H4 (cell line): Measurements from ENCODE around the gene PUDP. TPM values are rescaled to one million over a fixed set of nuclear protein-coding genes. Genes with fewer than 3 reads are reported as not detected.
"Not testable (repeated sequence)": the region's sequence is repeated elsewhere in the genome, so short reads cannot be mapped to it uniquely, and the experiment has no call there.

ENCODE experiments used
- DNase-seq: peaks from one replicate; pipeline ENCODE4 v3.0.0-alpha.2; 2015; ENCODE audit warnings: low spot score
- total RNA-seq: library from RNA; depleted of rRNA; stranded (reverse); fragments of >200 nt; shearing (Covaris generic); gene quantifications from 2 replicates; pipeline ENCODE4 v1.2.3, GENCODE V29; 2014; rRNA removed

PUDP gene
- 5.4 and 17.0 TPM in 2 replicates for total RNA-seq

DNA sequence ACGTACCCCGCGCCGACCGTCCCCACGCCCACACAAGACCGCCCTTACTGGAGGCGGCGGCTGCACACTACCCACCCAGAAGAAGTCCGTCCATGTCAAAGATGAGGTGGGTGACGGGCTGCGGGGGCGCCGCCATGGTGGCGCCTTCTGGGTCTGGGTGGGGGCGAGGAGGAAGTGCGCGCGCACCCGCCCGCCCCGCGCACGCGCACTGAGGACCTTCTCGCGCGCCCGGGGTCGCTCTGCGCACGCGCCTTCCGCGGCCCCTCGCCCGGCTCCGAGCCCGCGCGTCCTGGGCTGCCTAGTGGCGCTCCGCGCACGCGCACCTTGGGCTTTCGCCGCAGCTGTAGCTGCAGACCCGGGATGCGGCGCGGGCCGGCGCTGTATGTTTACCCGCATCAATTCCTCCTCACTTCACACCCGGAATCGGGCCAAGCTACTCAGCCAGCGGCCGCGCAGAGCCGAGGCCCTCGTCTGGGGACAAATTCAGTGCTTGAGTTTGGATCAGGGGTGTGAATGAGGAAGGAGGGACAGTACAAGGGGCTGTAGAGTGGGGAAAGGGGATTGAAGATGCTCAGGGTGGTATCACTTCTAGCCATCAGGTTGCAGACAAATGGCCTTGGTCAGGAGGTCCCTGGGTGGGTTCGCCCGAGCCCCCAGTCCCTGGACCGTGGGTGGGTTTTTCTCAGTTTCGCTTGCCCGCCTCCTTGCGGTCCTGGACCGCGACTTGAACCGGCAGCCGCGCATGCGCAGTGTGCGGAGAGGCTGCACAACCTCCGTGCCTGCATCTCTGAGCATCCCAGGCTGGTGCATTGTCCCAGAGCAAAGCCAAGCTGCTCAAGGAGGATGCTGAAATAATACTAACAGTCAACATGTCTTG, at the start of gene PUDP:
PUDP (minus strand) TSS at position 176 of the 877 bp plus-strand sequence; CDS start at position 136, 40 bp downstream.
- peak; percentile 78 for DNase-seq

DNA sequence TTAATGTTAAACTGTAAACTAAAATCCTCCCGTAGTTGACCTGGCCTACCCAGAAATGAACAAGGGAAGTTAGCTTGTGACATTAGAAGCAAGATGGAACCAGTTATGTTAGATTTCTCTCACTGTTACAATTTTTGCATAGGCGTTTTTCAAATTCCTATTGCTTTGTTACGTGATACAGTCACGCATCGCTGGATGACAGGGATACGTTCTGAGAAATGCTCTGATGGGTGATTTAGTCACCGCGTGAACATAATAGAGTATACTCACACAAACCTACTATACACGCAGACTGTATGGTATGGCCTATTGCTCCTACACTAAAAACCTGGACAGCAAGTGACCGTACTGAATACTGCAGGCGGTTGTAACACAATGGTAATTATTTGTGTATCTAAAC, 46.7 kb upstream of the PUDP start:
- no peak for DNase-seq

DNA sequence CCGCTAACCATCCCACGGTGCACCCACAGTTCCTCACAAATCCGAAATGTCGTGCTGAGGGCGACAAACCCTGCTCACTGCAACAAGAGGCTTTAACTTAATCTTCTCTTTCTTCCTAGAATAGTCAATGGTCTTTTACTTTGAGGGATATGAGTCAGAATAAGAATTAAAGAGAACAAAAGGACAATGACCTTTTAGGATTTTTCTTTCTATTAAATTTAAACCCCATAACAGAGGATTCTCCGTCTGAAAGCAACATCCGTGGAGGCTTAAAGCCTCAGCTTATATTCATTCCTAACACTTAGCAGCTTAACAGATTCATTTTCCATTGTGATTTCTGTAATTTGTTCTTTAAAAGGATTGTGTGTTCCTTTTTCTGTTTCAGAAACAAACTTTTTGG, 44.9 kb upstream of the PUDP start:
- no peak for DNase-seq

DNA sequence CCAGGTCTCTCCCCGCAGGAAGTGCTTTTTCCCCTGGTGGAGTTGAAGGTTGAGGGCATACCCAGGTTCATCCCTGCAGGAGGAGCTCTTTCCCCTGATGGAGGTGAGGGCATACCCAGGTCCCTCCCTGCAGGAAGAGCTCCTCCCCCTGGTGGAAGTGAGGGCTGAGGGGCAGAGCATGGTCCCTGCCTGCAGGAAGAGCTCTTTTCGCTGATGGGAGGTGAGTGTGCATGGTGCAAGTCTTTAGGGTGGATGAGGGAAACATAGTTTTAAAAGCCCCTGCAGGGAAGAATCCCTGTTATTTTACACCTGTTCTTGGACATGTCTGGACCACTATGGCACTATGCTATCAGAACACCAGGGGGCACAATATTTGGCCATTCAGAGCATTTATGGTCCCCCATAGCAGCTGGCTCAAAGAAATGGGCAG, 43.7 kb upstream of the PUDP start:
- no peak for DNase-seq

DNA sequence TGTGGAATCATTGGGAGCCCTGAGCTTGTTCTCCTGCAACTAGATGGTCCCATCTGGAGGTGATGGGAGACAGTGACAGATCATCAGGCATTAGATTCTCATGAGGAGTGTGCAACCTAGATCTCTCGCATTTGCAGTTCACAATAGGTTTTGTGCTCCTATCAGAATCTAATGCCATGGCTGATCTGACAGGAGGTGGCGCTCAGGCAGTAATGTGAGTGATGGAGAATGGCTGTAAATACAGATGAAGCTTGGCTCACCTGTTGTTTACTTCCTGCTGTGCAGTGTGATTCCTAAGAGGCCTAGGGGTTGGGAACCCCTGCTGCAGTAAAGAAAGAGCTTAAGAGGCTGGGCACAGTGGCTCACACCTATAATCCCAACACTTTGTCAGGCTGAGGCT, 42.2 kb upstream of the PUDP start:
- DNase-seq: no peak

DNA sequence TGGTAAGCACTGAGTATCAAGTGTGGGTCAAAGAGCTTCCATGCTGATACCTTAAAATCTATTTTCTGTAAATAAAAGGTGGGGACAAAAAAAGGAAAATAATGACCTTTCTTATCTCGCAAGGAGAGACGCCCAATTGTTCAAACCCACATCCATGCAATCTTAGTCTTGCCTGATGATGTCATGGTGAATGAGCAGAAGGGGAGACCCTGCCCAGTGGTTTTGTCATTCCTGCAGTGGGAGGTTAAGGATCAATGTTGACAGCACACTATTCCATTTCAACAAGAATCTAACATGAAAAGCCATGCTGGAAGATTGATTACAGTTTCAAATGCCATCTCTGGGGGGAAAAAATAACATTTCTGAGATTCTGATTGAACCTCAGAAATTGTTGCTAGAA, 40.7 kb upstream of the PUDP start:
- DNase-seq: no peak

DNA sequence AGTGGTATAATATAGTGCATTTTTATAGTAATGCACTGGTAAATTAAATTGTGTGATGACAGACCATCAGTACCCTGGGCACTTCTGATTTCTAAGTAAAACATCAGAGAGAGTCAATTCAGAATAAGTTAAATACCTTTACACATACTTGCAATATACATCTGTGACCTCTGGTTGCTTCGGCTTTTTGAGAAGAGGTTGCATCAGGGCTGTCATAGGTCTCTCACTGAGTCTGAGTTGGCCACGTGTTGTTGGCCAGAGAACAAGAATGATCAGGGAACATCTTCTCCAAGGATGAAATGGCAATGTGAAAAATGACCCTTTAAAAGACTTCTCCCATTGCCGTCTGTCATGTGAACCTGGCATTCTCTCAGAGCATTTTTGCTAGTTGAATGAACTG, 36.9 kb upstream of the PUDP start:
- no peak for DNase-seq

DNA sequence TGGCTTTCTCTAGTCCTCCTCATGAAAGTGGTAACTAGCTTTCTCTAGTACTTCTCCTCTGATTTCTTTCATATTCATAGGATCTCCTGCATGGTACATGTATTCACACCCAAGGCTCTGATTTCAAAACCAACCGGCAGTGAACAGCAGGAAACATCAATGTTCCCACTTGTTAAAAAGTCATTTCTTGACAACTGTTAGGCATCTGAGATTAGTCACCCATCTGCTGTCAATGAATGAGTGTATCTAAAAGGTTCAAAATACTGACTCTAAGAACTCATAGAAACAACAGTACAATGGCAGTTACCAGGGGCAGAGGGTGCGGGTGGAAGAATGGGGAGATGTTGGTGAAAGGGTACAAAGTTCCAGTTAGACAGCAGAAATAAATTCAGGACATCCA, 31.5 kb upstream of the PUDP start:
- DNase-seq: no peak

DNA sequence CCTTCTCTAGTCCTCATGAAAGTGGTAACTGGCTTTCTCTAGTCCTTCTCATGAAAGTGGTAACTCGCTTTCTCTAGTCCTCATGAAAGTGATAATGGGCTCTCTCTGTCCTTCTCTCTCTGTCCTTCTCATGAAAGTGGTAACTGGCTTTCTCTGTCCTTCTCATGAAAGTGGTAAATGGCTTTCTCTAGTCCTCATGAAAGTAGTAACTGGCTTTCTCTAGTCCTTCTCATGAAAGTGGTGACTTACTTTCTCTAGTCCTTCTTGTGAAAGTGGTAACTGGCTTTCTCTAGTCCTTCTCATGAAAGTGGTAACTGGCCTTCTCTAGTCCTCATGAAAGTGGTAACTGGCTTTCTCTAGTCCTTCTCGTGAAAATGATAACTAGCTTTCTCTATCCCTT, 30.9 kb upstream of the PUDP start:
- not testable (repeated sequence) for DNase-seq

DNA sequence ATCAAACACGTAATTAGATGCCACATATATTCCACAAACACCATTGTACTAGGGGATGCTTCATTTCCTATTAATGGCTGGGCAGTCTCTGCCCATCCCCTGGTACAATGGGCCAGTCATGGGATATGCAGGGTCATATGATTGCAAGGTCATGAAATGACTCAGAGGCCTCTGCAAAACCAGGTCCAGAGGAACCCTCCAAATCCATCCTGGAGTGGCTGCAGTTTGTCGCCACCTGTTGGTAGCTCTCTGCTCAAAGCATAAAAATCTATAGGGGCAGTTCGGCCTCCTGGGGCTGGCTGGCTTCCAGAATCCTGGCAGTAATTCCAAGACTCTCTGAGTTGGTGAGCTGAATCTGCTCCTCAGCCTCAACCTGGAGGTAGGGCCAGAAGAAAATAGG, 22.9 kb upstream of the PUDP start:
- DNase-seq: peak; percentile 14

DNA sequence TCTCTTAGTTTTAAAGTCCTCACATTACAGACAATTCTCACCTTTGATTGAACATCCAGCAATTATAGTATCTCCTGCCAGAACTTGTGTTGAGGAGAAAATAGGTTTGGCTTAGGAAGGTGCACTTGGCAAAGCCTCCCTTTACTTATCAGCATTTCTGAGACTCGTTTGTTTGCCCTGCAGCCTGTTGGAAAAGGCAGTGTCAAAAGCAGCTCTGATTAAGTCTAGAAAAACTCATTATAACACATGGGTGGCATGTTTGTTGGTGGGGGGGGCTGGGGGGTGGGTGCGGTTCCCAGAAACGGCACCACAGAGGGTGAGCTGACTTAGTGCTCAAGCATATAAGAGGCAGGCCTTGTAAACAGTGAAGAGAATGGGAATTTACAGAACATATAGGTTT, 21.7 kb upstream of the PUDP start:
- DNase-seq: no peak

DNA sequence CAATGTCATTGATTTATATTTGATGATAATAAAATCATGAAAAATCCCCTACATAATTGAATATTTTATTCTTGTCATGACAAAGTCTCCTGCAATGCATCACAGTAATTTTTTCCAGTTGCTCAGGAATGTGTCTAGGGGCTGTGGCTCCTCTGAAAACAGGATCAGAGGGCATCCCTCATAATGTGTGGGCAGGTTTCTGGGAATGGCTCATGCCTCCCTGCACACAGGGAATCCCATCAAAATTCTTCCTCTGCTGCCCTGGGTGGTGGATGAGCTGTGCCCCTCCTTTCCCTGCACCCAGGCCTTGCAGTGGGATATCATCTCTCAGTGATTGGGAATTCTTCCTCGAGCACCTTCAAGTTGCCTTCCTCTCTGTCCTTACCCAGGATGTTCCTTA, 20.4 kb upstream of the PUDP start:
- DNase-seq: no peak

DNA sequence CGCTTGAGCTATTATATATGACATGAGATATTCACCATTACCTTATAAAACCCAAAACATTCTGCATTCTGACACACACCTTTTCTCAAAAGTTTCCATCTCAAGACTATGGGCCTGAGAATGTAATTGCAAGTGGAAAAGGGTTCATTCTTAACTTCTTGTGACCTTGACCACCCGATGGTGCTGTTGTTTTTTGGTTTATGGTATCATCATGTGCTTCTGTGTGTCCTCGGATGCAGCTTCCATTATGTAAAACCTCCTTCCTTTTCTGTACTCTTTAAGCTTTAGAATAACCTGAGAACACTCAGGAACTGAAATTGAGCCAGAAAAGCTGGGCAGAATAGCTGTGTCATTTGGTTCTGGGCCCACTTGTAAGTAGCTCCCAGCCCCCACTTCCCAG, 16.2 kb upstream of the PUDP start:
- DNase-seq: no peak

DNA sequence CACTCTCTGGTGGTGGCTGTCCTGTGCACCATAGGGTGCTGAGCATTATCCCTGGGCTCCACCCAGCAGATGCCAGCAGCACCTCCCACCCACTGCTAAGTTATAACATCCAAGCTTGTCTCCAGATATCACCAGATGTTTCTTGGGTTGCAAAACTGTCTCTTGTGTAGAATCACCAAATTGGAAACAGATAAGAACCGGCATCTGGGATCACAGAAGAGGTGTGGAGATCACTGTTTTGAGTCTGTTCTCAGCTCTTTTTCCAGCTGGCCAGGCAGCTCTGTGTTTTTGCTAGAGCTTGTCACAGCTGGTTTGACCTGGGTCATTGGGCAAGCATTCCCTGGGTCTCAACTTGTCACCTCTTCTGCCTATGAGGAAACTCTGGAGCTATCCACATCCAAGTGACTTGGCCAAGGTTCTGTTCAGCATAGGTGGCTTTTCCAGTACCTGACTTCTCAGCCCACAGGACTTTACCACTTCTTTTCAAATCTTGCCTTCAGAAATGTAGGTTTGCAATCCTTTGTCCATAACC, 15.3 kb upstream of the PUDP start:
- no peak for DNase-seq

DNA sequence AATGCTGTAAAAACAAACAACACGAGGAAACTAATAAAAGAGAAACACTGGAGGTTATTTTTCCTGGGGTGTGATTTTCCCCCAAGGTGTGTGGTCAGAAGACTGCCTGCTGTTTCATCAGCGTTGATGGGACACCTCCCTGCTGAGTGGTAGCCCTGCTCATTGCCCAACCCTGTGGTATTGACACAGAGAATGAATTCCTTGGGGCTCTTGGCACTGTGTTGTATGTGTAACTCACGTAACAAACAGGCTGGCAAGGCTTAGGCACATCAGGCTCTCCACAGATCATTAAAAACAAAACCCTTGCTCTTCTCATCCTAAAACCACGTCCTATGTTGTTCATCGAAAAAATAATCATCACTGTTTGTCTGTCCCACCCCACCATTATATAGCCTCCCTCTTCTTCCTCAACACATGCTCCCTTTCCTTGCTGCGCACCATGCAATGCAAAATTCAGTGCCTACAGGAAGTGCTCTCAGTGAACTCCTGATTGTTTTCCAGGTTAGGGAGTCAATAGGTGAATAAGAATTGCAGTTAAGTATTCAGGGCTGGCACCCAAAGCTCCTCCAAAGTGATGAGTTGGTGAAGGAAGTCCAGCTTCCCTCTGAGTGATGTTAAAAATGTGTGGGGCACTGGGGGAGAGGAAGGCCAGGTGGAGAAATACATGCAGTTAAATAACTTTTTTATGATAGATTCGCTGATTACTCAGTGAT, 11.4 kb upstream of the PUDP start:
- DNase-seq: peak; percentile 43

DNA sequence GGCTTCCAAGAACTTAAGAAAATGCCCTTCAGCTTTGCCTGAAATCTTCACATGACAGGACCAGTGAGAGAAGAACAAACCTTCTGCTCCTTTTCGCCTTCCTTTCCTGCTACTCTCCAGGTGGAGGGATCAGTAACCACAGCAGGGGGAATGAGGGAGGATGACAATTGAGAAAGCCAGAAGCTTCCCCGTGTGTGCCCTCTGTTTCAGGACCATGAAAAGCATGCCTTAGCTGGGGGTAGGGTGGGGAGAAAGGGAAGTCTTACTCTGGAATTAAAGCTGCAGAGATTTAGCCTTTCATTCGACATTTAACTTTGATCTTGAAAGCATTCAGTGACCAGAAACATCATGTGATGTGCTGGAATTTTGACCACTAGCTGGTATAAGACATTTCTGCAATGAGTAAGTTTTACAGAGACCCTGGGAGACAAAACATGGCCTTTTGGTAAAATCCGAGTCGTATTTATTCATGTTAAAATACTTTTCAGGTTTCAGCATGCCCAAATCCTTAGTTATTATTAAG, 10.6 kb upstream of the PUDP start:
- peak; percentile 11 for DNase-seq

DNA sequence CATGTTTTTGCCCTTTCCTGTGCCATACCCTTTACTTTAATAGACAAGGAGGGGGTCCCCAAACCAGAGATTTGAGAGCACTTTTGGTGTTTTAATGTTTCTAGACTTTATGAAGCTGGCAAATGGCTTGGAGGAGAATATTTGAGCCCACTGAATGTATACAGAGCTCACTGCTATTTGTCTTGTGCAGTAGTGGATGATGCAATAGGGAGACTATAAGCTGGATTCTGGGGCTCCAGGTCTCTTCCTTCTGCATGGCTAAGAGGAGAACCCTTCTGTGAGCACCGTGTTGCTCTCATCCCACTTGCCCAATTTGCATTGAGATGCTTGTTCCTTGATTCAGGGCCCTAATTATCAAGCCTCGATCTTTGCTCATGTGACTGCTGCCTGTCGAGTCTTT, 8.9 kb upstream of the PUDP start:
- no peak for DNase-seq

DNA sequence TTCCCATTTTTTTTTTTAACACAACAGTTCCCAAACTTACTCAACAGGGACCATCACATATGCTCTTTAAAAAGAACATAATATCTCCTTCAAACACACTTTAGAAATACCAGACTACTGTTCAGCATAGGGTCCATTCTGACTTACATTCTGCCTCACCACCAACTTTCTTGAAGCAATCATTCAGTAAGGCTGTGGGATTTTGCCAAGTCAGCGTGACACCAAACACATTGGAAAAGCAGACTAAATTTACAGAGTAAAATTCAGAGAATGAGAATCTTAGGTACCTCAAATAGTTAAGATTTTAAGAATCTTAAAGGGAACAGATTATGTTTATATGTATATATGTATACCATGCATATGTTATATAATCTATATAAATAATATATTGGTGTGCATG, 7.2 kb upstream of the PUDP start:
- DNase-seq: no peak

DNA sequence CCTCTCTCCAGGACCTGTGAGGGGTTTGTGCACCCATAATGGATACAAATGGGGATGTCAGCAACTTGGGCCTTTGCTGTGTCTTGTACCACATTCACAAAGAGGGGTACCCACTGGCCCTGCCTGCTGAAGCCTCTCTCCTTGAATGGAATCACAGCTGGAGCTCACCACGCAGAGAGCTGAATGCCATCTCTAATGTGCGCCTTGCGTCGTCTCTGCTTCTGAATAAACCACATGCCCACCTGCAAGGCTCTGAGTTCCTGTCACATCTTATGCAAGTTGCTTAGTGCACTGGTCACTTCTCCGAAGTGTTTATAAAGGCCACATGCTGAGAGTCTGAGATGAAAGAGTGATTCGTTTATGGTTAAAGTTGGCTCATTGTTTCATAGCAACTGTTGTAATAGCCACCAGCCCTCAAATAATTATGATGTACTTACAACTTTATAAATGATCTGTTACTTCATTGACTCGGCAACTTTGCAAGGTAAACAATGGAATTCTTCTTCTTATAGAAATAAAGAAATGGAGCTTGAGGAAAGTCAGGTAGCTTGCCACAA, 6.2 kb upstream of the PUDP start:
- DNase-seq: peak; percentile 23

DNA sequence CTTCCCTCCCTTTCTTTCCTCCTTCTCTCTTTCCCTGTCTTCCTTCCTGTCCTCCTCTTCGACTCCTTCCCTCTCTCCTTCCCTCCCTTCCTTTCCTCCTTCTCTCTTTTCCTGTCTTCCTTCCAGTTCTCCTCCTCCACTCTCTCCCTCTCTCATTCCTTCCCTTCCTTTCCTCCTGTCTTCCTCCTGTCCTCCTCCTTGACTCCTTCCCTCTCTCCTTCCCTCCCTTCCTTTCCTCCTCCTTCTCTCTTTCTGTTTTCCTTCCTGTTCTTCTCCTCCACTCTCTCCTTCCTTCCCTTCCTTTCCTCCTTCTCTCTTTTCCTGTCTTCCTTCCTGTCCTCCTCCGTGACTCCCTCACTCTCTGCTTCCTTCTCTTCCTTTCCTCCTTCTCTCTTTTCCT, 5.3 kb upstream of the PUDP start:
- DNase-seq: no peak

DNA sequence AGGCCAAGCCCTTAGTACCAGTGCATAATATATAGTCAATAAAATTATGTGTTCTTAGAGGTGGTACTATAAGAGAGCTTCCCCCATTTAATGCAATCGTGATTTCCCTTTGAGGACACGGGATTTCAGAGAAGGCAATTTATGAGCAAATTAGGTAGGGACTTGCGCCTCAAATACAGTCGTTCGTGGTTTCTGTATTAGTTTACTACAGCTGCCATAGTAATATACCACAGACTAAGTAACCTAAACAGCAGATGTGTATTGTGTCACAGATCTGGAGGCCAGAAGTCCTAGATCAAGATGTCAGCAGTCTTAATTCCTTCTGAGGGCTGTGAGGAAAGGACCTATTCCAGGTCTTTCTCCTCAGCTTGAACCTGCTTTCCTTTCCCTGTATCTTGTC, 1.5 kb upstream of the PUDP start:
- no peak for DNase-seq

DNA sequence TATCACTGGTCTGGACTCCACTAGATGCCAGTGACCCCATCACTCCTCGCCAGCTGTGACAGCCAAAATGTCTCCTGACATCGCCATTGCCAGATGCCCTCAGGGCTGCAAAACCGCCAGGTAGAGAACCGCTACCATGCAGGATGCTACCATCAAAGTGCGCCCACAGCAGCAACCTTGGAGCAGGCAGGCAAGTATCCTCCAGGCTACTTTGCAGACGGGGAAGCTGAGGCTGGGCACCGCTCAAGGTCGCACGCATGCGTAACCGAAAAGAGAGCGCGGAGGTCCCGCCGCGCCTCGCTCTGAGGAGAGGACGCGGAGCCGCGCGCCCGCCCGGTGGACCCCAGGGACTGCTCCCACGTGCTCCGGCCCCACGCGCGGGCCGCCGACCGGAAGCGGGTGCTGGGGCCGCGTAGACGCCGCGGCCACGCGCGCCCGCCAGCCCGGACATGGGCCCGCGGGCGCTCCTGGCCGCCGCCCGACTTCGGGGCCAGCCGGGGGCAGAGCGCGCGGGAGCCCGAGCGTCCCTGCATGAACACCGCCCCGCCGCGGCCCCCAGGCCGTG, 458 bp downstream of the PUDP start, which contains the start of gene STS:
STS (plus strand) TSS at position 300 of the 565 bp plus-strand sequence. CDS start 105,488 bp downstream, outside the sequence.
- DNase-seq: peak; percentile 4
